ENCODE data around the gene VWA7.

- no peak for TF ChIP-seq CTCF (IDR thresholded peaks at IDR 0.05)
- TF ChIP-seq POLR2A (IDR thresholded peaks at IDR 0.05) = no peak
These were observed 48.4 kb upstream of the VWA7 start for GRCh38 chr6:31825553-31825952.
